ENCODE measurements around the gene PDCD1.

DNA sequence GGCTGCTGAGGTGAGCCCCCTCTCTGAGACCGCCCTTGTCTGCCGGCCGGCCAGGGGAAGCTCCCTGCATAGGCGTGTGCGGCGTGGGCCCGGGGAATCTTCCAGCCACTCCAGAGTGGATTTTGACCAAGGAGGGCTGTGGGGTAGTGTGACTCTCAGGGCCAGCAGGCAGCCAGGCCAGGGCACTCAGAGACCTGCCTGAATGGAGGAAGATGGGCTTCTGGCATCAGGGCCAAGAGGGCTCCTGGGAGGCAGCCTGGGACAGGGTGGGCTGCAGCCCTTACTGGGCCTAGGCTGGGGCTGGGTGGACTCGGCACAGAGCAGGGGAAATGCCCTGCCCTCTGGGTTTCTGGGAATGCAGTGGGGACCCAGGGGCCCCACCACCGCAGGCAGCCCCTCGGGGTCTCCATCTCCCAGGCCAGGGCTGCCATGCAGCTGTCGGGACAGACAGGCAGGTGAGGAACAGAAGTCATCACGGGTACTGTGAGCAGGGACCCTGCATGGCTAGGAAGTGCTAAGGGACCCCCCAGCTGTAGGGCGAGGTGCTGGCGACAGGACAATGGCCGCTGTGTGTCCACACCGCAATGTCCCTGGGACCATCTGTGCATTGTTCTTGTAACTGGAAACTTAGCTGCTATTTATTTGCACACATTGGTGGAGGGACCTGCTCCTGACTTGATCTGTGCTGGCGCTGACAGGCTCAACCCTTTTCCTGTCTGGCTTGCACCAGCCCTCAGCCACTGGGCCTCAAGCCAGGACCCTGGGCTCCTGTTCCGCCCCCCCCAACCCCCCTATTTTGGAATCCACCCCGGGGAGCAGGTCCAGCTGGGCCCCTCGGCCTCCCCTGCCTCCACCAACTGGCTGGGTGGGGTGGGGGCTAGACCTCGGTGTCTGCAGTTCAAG lies 4.1 kb downstream of the PDCD1 start:
- TF ChIP-seq CTCF (IDR thresholded peaks at IDR 0.05; ENCODE audit: poor library complexity) (no peak), EZH2phosphoT487 (IDR thresholded peaks at IDR 0.05; ENCODE audit: low read depth, severe bottlenecking, unreplicated experiment) (no peak)
